ENCODE data around the gene PPAT.
"Not testable (repeated sequence)": the region's sequence is repeated elsewhere in the genome, so short reads cannot be mapped to it uniquely, and the experiment has no call there.

PPAT gene

DNA sequence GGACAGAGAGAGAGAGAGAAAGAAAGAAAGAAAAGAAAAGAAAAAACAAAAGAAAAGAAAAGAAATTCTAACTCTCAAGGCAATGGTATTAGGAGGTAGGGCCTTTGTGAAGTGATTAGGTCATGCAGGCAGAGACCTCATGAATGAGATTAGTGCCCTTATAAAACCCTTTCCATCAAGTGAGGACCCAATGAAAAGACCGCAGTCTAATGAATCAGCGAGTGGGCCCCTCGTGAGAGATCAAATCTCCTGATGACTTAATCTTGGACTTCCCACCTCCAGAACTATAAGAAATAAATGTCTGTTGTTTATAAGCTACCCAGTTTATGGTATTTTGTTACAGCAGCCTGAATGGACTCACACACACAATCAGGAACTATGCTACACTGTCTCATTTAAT, 65.0 kb downstream of the PPAT start:
- TF ChIP-seq, protein P1, sequence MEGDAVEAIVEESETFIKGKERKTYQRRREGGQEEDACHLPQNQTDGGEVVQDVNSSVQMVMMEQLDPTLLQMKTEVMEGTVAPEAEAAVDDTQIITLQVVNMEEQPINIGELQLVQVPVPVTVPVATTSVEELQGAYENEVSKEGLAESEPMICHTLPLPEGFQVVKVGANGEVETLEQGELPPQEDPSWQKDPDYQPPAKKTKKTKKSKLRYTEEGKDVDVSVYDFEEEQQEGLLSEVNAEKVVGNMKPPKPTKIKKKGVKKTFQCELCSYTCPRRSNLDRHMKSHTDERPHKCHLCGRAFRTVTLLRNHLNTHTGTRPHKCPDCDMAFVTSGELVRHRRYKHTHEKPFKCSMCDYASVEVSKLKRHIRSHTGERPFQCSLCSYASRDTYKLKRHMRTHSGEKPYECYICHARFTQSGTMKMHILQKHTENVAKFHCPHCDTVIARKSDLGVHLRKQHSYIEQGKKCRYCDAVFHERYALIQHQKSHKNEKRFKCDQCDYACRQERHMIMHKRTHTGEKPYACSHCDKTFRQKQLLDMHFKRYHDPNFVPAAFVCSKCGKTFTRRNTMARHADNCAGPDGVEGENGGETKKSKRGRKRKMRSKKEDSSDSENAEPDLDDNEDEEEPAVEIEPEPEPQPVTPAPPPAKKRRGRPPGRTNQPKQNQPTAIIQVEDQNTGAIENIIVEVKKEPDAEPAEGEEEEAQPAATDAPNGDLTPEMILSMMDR (IDR thresholded peaks at IDR 0.05; ENCODE audit: borderline replicate concordance, insufficient read depth, low read depth, low read length): no peak
- no peak overlapping the region for H3K4me3 ChIP-seq (ENCODE audit: low read depth, low read length)

DNA sequence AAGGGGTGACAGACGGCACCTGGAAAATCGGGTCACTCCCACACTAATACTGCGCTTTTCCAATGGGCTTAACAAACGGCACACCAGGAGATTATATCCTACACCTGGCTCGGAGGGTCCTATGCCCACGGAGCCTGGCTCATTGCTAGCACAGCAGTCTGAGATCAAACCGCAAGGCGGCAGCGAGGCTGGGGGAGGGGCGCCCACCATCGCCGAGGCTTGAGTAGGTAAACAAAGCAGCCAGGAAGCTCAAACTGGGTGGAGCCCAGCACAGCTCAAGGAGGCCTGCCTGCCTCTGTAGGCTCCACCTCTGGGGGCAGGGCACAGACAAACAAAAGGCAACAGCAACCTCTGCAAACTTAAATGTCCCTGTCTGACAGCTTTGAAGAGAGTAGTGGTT, 72.4 kb downstream of the PPAT start:
- not testable (repeated sequence) for H3K4me3 ChIP-seq (ENCODE audit: low read depth, low read length)

DNA sequence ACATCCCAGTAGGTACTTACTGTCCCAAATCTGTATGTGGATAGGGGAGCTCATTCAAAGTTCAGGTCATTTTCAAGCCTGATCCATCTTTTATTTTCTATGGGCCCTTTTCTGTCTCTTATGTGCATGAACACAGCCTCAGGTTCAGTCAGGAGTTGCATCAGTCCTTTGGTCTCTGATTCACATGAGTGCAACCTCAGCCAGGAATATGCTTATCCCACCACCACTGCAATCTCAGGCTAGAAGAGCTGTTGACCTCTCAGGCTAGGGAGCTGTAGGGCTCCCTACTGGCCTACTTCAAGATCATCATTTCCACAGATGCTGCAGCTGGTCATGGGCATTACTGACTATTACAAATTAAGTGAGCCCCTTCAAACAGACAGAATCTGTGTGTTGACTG, 75.3 kb downstream of the PPAT start:
- TF ChIP-seq, protein P1 (IDR thresholded peaks at IDR 0.05; ENCODE audit: borderline replicate concordance, insufficient read depth, low read depth, low read length): no peak
- H3K4me3 ChIP-seq (ENCODE audit: low read depth, low read length): no peak overlapping the region

DNA sequence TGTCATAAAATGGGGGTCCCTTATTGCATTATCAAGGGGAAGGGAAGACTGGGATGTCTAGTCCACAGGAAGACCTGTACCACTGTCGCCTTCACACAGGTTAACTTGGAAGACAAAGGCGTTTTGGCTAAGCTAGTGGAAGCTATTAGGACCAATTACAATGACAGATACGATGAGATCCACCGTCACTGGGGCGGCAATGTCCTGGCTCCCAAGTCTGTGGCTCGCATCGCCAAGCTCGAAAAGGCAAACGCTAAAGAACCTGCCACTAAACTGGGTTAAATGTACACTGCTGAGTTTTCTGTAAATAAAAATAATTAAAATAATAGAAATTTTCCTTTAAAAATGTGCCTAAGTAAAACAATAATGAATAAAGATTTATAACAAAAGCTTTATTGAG, 78.8 kb downstream of the PPAT start:
- H3K4me3 ChIP-seq (ENCODE audit: low read depth, low read length): no peak overlapping the region
- TF ChIP-seq, protein P1 (IDR thresholded peaks at IDR 0.05; ENCODE audit: borderline replicate concordance, insufficient read depth, low read depth, low read length): no peak

DNA sequence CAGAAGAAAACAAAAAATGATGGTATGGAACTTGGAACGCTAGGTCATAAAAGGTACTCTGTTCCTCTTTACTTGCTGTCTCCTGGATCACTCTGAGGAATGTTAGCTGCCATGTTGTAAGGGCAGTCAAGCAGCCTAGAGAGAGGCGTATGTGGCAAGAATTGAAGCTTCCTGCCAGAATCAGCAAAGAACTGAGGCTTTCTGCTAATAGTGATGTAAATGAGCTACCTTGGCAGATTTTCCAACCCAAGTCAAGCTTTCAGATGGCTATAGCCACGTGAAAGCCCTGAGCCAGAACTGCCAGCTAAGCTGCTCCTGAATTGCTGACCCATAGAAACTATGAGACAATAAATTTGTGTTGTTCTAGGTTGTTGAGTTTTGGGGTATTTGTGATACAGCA, 86.8 kb downstream of the PPAT start:
- TF ChIP-seq, protein P1 (IDR thresholded peaks at IDR 0.05; ENCODE audit: borderline replicate concordance, insufficient read depth, low read depth, low read length): no peak
- H3K4me3 ChIP-seq (ENCODE audit: low read depth, low read length): no peak overlapping the region

DNA sequence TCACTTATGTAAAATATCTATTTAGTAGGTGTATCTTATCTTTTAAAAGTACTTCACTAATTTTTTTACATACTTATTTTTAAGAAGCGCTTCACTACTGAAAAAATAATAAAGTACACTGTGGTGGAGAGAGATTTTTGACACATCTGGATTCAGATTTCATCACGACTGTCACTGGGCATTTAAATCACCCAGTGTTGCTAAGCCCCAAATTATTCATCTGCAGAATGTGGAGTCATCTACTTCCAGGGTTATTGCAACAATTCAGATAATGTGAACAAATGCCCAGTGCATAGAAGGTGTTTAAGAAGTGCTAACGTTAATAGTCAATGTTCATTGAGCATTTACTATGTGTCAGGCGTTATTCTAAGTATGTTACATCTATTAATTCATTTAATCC, 90.0 kb downstream of the PPAT start:
- TF ChIP-seq, protein P1 (IDR thresholded peaks at IDR 0.05; ENCODE audit: borderline replicate concordance, insufficient read depth, low read depth, low read length): no peak
- H3K4me3 ChIP-seq (ENCODE audit: low read depth, low read length): no peak overlapping the region
